GM23338 (cell line): Measurements from ENCODE around the gene KDSR. TPM values are rescaled to one million over a fixed set of nuclear protein-coding genes. Genes with fewer than 3 reads are reported as not detected.

Source experiments
- ATAC-seq: fragments of 200-7000 bp; cut with Tn5 transposase; 3 replicates; pipeline ENCODE4 v1.9.1; 2020
- DNase-seq: peaks from one replicate; pipeline ENCODE4 v3.0.0-alpha.2; 2015; ENCODE audit warnings: low spot score
- H2AFZ ChIP-seq: fragments of 200-600 bp; sonication (generic); 2 replicates; pipeline ENCODE4 v1.8.0; 2016; ENCODE audit warnings: antibody characterized with exemption, mild to moderate bottlenecking, moderate library complexity
- H3F3A ChIP-seq: fragments of 200-600 bp; sonication (generic); replicated peaks from 2 replicates; pipeline ENCODE4 v1.8.0; 2017; ENCODE audit warnings: antibody characterized with exemption, mixed run types, low read depth
- H3K27ac ChIP-seq: fragments of 200-600 bp; sonication (generic); 2 replicates; pipeline ENCODE4 v1.6.1; 2016; ENCODE audit warnings: low read depth
- H3K27me3 ChIP-seq: fragments of 200-600 bp; sonication (generic); 2 replicates; pipeline ENCODE4 v1.8.0; 2016; ENCODE audit warnings: mild to moderate bottlenecking, mixed run types, moderate library complexity; ENCODE audit not compliant: insufficient read depth
- H3K36me3 ChIP-seq: fragments of 200-600 bp; sonication (generic); 2 replicates; pipeline ENCODE4 v1.8.0; 2016; ENCODE audit warnings: mild to moderate bottlenecking; ENCODE audit not compliant: insufficient read depth
- H3K4me1 ChIP-seq: fragments of 200-600 bp; sonication (generic); 2 replicates; pipeline ENCODE4 v1.8.0; 2016; ENCODE audit warnings: mild to moderate bottlenecking, moderate library complexity; ENCODE audit not compliant: insufficient read depth
- H3K4me2 ChIP-seq: fragments of 200-600 bp; sonication (generic); 2 replicates; pipeline ENCODE4 v1.7.1; 2017; ENCODE audit warnings: mixed run types
- H3K4me3 ChIP-seq: fragments of 200-600 bp; sonication (generic); 2 replicates; pipeline ENCODE4 v1.6.1; 2016; ENCODE audit warnings: mixed run types
- H3K79me2 ChIP-seq: fragments of 200-600 bp; sonication (generic); replicated peaks from 2 replicates; pipeline ENCODE4 v1.8.0; 2017; ENCODE audit warnings: mild to moderate bottlenecking; ENCODE audit not compliant: insufficient read depth
- H3K9me2 ChIP-seq: fragments of 200-600 bp; sonication (generic); 2 replicates; pipeline ENCODE4 v1.8.0; 2017; ENCODE audit not compliant: insufficient read depth
- H4K20me1 ChIP-seq: fragments of 200-600 bp; sonication (generic); replicated peaks from 2 replicates; pipeline ENCODE4 v1.8.0; 2017; ENCODE audit warnings: mild to moderate bottlenecking; ENCODE audit not compliant: insufficient read depth
- H3K27ac Mint-ChIP-seq: 2 replicates; pipeline ENCODE4 v1.8.0; 2020; ENCODE audit warnings: inconsistent platforms, mild to moderate bottlenecking, moderate library complexity, mixed read lengths
- H3K27me3 Mint-ChIP-seq: 3 replicates; pipeline ENCODE4 v1.8.0; 2022; ENCODE audit warnings: low read depth, mild to moderate bottlenecking, moderate library complexity, mixed read lengths, inconsistent platforms; ENCODE audit not compliant: insufficient read depth, poor library complexity
- H3K36me3 Mint-ChIP-seq: 3 replicates; pipeline ENCODE4 v1.8.0; 2021; ENCODE audit warnings: low read depth, mild to moderate bottlenecking, inconsistent platforms, moderate library complexity, mixed read lengths
- H3K4me1 Mint-ChIP-seq: 3 replicates; pipeline ENCODE4 v1.8.0; 2020; ENCODE audit warnings: mild to moderate bottlenecking, inconsistent platforms, mixed read lengths
- H3K4me3 Mint-ChIP-seq: 3 replicates; pipeline ENCODE4 v1.8.0; 2021; ENCODE audit warnings: moderate library complexity, mild to moderate bottlenecking, inconsistent platforms, mixed read lengths
- H3K9me3 Mint-ChIP-seq: 3 replicates; pipeline ENCODE4 v1.8.0; 2020; ENCODE audit warnings: moderate library complexity, mild to moderate bottlenecking, inconsistent platforms, mixed read lengths
- CREB1 ChIP-seq: fragments of 250-450 bp; sonication (Bioruptor Pico); IDR thresholded peaks from 2 replicates; pipeline ENCODE4 v1.5.0; 2020; ENCODE audit warnings: low read depth, mild to moderate bottlenecking, moderate library complexity
- CTCF ChIP-seq, 2 experiments: fragments of 200-600 bp in 1 of 2; sonication (generic) in 1 of 2; conservative IDR thresholded peaks; 2 replicates each; pipeline versions ENCODE4 v1.5.1 to v1.6.1; 2016 to 2017; ENCODE audit warnings: antibody characterized with exemption in 2 of 2, low read depth in 2 of 2, mild to moderate bottlenecking in 2 of 2, moderate library complexity in 1 of 2
- EZH2 ChIP-seq: fragments of 200-600 bp; sonication (generic); IDR thresholded peaks from one replicate; pipeline ENCODE4 v1.8.0; 2017; ENCODE audit warnings: antibody characterized with exemption, mild to moderate bottlenecking, low read depth; ENCODE audit not compliant: unreplicated experiment
- JUNB ChIP-seq: IDR thresholded peaks from one replicate; pipeline ENCODE4 v1.6.1; 2016; ENCODE audit warnings: antibody characterized with exemption; ENCODE audit not compliant: unreplicated experiment
- NANOG ChIP-seq: IDR thresholded peaks from 2 replicates; pipeline ENCODE4 v1.6.1; 2016; ENCODE audit warnings: antibody characterized with exemption, borderline replicate concordance
- REST ChIP-seq: IDR thresholded peaks from one replicate; pipeline ENCODE4 v1.6.1; 2018; ENCODE audit warnings: antibody characterized with exemption; ENCODE audit not compliant: unreplicated experiment
- STAT1 ChIP-seq: IDR thresholded peaks from one replicate; pipeline ENCODE4 v1.6.1; 2016; ENCODE audit warnings: antibody characterized with exemption; ENCODE audit not compliant: unreplicated experiment
- ZNF462 ChIP-seq: fragments of 250-450 bp; sonication (Bioruptor Pico); IDR thresholded peaks from 2 replicates; pipeline ENCODE4 v1.5.0; 2020; ENCODE audit warnings: mild to moderate bottlenecking, moderate library complexity
- polyA plus RNA-seq: library from polyadenylated mRNA; unstranded; fragments of >200 nt; fragmentation: Nextera tagmentation; extraction: Ambion mirVana; gene quantifications from 2 replicates; pipeline ENCODE4 v1.2.1, GENCODE V29; 2016
- total RNA-seq: library from RNA; depleted of rRNA; stranded (reverse); fragments of >200 nt; shearing (Covaris generic); gene quantifications from 2 replicates; pipeline ENCODE4 v1.2.3, GENCODE V29; 2014

Gene KDSR
- total and polyA plus RNA-seq, 2 experiments from 2014 or later: 23.7 to 36.3 TPM

- no peak overlapping the region for H3K27ac Mint-ChIP-seq
- Histone ChIP-seq H3K9me2 (no peaks in the 10 kb centered on the region), H3K27me3 (no peaks in the 10 kb centered on the region), H3K79me2 (no peaks in the 10 kb centered on the region; the same call in 1 of the 2 replicates), H3K4me1 (no peaks in the 10 kb centered on the region), H3K36me3 (peaks cover 30% of the 10 kb centered on the region), H3K4me3 (no peak overlapping the region), H3K27ac (no peak overlapping the region), H3F3A (no peaks in the 10 kb centered on the region), H2AFZ (no peak overlapping the region), H3K4me2 (no peak overlapping the region), H4K20me1 (peaks cover 6% of the 10 kb centered on the region; the same call in 1 of the 2 replicates)
- H3K9me3 Mint-ChIP-seq: no peaks in the 10 kb centered on the region
- H3K27me3 Mint-ChIP-seq: no peaks in the 10 kb centered on the region
- H3K36me3 Mint-ChIP-seq: peaks cover 46% of the 10 kb centered on the region
- no peak overlapping the region for H3K4me3 Mint-ChIP-seq
- TF ChIP-seq EZH2 (no peak), JUNB (no peak), CREB1 (CRISPR knock-in tag) (no peak), ZNF462 (CRISPR knock-in tag) (no peak), CTCF (conservative IDR thresholded peaks at IDR 0.05; ENCODE audit: low read depth in 2 of 2) (no peak), REST (no peak), STAT1 (no peak), NANOG (no peak)
- DNase-seq (no peak), ATAC-seq (no peak)
- no peaks in the 10 kb centered on the region for H3K4me1 Mint-ChIP-seq
Observed at GRCh38 chr18:63402246-63403162, 35.5 kb upstream of the KDSR start.
